Forelimb muscle (tissue), 1 donor: ENCODE data around the gene ZNF709. TPM values are rescaled to one million over a fixed set of nuclear protein-coding genes. Genes with fewer than 3 reads are reported as not detected.
"Not testable (repeated sequence)": the region's sequence is repeated elsewhere in the genome, so short reads cannot be mapped to it uniquely, and the experiment has no call there.

Experiments
- DNase-seq: peaks from one replicate; pipeline ENCODE4 v3.0.0-alpha.2; 2013; ENCODE audit warnings: low read depth
- polyA plus RNA-seq: library from polyadenylated mRNA; unstranded; fragments of 120-200 nt; gene quantifications from one replicate; pipeline ENCODE4 v1.2.1, GENCODE V29; 2013; ENCODE audit not compliant: insufficient read length

Gene ZNF709
- polyA plus RNA-seq: 2.7 TPM

DNA sequence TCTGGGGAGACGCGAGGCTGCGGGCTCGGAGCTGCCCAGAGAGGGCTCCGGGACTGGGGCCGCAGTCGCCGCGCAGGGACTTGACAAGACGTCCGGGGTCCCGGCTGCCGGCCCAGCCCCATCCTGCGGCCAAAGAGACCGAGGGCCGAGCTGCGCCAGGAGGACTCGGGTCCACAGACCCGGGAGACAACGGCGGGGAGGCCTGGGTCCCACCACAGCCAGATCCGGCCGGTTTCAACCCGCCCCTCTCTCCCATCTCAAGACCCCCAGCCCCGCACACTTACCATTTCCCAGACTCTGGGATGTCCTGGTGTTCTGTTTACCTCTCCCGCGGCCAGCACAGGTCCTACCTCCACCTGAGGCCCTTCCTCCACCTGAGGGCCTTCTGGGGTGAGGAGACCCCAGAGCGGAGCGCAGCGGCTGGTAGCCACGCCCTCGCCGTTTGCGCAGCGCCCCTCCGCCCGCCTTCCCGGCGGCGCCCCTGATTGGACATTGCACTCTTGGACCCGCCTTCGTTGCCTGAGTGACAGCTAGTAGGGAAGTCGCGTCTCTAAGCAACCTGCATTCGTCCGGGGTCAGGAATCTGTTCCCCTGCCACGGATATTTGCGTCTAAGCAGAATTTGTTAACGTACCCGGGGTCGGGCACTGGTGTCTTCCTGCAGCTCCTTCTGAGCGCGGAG lies at the start of gene ZNF709:
Gene ZNF709, minus strand, starts transcription at position 446 of the 681 bp plus-strand sequence. Its CDS starts 159 bp downstream, at position 287.
- peak; percentile 84 for DNase-seq

DNA sequence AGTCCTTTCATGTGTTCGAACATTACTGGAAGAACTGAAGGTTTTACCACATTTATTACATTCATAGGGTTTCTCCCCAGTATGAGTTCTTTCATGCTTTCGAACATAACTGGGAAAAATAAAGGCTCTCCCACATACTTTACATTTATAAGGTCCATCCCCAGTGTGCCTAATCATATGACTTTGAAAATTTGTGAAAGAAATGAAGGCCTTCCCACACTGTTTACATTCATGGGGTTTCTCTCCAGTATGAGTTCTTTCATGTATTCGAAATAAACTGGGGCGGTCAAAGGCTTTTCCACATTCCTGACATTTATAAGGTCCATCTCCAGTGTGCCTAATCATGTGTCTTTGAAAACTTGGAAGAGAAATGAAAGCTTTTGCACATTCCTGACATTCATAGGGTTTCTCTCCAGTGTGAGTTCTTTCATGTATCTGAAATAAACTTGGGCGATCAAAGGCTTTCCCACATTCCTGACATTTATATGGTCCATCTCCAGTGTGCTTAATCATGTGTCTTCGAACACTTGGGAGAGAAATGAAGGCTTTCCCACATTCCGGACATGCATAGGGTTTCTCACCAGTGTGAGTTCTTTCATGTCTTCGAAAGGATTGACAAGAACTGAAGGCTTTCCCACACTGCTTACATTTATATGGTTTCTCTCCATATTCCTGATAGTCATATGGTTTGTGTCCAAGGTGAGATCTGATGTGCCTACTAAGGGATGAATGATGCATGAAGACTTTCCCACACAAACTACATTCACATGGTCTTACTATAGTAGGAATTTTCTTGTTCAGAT lies 42.6 kb upstream of the ZNF709 start:
- no peak for DNase-seq

DNA sequence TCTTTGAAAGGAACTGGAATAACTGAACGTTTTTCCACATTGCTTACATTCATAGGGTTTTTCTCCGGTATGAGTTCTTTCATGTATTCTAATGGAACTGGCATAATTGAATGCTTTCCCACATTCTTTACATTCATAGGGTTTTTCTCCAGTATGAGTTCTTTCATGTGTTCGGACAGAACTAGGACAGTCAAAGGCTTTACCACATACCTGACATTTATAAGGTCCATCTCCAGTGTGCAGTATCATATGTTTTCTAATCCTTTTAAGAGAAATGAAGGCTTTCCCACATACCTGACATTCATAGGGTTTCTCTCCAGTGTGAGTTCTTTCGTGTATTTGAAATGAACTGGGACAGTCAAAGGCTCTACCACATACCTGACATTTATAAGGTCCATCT lies 41.9 kb upstream of the ZNF709 start:
- no peak for DNase-seq

DNA sequence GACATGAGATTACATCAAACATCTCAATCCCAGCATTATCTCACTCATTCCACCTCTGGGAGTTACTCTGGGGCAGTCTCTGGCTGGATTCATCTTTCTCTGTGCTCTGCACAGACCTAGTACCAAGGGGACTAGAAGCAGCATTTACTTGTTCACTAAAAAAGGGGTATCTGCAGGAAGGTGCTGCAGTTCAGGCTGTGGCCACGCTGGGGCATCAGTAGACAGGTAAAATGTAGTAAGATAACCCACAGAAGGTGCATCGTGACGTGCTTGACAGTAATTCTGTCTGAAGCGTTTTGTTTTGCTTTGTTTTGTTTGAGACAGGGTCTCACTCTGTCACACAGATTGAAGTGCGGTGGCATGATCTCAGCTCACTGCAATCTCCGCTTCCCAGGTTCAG lies 37.4 kb upstream of the ZNF709 start:
- no peak for DNase-seq

DNA sequence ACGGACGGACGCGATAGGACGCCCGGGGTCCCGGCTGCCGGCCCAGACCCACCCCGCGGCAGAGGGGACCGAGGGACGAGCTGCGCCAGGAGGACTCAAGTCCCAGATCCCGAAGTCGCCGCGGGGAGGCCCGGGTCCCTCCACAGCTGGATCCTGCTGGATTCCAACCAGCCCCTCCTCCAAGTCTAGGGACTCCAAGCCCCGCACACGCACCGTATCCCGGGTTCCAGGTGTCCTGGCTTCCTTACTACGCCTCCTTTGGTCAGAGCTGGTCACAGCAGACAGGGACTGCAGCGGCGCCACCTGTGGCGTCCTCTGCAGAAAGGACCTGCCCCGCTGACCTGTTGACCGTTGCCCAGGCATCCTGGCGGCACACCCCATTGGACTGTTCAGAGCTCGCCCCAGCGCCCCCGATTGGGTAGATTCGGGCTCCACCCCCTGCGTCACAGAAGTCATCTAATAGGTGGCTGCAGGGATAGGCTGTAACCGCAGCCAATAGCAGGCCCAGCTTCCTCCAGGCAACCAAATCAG lies 29.0 kb upstream of the ZNF709 start:
- no peak for DNase-seq

DNA sequence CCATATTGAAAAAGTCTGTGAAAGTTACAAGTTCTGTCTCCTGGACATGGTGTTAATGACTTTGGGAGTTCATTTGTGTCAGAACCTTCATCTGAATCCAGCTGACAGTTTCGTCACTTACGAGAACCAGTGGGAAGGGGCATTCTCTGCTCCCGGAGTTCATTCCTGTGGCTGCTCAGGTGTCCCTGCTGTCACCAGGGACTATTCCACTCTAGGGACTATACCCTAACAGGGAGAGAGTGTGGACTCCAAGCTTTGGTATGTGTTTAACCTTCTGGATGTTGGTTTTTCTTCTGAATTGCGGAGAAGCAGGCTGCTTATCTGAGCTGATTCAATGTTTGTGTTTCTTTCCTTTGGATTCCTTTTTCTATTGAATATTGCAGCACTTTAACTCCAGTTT lies 12.4 kb upstream of the ZNF709 start:
- no peak for DNase-seq

DNA sequence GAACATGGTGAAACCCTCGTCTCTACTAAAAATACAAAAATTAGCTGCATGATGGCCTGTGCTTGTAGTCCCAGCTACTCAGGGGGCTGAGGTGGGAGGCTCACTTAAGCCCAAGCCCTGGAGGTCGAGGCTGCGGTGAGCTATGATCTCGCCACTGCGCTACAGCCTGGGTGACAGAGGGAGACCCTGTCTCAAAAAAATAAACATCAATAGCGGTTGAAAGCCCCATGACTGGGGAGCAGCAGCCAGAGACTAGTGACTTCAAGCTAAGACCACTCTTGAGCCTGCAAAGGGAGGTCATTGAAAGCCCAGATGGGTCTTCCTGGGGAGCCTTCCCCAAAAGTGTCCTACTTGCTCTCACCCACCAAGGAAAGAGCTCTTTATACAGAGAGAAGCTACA lies 11.9 kb upstream of the ZNF709 start:
- no peak for DNase-seq

DNA sequence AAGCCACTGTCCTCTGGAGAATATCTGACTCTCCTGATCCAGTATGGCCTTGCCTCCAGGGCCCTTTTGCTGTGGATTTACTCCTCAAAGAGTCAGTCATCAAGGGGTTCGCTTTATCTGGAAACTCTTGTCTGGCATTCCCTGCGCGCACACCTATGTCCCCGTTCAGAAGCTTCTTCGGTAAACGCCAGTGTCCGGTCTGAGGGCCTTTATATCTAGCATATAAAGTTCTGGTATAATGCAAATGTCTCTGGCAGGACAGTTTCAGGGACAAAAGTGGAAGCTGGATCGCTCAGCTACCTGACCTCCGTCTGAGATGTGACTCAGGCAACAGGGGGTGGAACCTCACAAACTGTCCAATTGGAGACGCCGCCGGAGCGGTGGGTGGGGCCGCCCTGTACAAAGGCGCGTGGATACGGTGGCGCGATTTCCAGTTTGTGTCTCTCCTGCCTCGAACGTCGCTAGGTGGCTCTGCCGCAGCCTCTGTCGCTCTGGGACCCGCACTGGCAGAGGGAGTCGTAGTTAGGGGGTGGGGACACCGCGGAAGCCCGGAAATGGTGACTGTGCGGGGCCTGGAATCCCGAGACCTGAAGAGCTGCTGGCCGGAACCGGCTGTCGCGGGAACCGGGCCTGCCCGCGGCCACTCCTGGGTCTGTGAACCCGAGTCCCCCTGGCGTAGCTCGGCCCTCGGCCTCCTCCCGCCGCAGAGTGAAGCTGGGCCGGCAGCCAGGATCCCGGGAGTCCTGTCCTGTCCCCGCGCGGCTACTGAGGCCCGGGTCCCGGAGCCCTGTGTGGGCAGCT lies 10.6 kb upstream of the ZNF709 start:
- DNase-seq: peak; percentile 78

DNA sequence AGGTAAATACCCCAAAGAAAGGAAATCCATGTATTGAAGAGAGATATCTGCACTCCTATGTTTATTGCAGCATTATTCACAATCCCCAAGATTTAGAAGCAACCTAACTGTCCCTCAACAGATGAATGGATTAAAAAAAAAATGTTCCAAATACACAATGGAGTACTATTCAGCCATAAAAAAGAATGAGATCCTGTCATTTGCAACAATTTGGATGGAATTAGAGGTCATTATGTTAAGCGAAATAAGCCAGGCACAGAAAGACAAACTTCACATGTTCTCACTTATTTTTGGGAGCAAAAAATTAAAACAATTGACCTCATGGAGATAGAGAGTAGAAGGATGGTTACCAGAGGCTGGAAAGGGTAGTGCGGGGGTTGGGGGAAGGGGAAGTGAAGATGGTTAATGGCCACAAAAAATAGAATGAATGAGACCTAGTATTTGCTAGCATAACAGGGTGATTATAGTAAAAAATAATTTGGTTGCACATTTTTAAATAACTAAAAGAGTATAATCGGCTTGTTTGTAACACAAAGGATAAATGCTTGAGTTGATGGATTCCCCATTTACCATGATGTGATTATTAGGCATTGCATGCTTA lies 9.7 kb upstream of the ZNF709 start:
- no peak for DNase-seq

DNA sequence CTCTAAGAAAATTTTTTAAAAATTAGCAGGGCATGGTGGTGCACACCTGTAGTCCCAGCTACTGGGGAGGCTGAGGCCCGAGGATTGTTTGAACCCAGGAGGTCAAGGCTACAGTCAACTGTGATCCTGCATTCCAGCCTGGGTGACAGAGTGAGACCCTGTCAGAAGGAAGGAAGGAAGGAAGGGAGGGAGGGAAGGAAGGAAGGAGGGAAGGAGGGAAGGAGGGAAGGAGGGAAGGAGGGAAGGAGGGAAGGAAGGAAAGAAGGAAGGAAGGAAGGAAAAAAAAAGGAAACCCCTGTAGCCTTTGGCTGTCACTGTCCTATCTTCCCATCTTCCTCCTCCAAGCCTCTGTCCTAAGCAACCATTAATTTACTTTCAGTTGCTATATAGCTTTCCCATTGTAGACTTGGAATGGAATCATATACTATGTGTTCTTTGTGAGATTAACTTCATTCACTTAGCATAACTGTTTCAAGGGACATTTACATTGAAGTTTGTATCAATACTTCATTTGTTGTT lies 1.7 kb upstream of the ZNF709 start:
- DNase-seq: not testable (repeated sequence)

DNA sequence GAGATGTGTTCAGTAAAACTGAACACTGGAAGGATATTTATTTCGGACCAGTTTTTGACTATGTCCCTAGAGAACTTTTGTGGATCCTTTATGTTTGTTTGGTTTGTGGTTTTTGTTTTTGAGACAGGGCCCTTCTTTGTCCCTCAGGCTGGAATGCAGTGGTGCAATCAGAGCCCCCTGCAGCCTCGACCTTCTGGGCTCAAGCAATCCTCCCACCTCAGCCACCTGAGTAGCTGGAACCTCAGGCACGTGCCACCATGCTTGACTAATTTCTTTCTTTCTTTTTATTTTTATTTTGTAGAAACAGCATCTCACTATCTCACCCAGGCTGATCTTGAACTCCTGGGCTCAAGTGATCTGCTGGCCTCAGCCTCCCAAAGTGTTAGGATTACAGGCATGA lies 955 bp upstream of the ZNF709 start:
- no peak for DNase-seq

DNA sequence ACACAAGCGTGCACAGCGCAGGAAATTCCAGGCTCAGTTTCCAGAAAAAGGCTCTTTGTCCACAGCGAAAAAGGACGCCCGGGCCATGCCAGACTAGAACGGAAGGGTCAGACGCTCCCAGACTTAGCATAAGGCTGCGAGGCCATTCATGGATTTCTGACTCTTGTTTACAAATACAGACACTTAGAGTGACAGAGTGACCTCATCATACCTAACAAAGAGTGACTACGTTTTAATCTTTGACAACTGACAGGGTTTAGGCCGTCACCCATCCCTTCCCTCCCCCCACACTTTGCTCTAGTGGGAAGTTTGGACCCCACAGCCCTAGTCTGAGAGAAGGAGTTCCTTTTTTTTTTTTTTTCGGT lies 418 bp upstream of the ZNF709 start:
- DNase-seq: no peak

DNA sequence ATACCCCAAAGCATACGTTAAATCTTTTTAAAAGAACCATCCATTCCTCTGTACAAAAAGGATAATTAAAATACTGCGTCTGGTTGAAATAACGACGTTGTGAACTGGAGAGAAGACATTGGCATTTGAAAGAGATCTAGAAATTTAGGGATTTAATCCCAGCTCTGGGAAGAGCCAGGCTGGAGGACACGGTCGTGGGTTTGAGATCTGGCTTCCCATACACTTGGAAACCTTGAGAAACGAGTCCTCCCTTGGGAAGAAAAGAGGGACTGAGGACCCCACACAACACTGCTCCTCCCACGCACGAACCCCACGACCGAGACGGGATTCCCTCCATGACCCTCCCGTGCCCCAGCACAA lies 625 bp downstream of the ZNF709 start:
- no peak for DNase-seq

DNA sequence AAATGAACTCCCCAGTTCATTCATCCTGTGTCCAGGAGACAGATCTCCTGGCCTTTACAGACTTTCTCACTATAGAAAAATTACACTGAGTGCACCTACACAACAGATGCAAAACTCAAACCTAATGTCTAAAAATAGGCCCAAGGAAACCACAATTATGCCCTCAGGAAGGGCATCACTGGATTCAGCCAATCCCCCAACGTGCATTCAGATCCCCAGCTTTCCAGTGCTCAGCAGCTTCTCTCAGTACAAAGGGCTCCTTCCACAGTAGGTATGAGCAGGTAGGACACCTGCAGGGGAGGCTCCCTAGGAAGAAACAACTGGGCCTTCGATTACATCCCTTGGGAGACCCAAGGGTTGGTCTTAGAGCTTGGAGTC lies 2.1 kb downstream of the ZNF709 start:
- no peak for DNase-seq

DNA sequence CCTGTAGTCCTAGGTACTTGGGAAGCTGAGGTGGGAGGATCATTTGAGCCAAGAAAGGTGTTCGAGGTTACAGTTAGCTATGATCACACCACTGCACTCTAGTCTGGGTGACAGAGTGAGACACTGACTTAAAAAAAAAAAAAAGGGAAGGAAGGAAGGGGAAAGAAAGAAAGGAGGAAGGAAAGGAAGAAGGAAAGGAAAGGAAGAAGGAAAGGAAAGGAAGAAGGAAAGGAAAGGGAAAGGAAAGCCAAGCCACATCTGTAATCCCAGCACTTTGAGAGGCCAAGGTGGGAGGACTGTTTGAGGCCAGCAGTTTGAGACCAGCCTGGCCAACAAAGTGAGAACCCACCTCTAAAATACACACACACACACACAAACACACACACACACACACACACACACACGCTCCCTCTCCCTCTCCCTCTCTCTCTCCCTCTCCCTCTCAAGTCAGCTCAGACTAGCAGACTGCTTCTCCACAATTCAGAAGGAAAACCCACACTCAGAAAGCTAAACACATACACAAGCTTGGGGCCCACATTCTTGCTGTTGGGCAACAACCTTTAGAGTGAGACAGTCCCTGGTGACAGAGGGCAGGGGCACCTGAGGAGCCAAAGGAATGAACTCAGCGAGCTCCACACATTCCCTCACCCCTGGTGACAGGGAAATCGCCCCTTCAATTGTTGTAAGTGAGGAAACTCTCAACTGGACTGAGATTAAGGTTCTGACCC lies 2.7 kb downstream of the ZNF709 start:
- no peak for DNase-seq

DNA sequence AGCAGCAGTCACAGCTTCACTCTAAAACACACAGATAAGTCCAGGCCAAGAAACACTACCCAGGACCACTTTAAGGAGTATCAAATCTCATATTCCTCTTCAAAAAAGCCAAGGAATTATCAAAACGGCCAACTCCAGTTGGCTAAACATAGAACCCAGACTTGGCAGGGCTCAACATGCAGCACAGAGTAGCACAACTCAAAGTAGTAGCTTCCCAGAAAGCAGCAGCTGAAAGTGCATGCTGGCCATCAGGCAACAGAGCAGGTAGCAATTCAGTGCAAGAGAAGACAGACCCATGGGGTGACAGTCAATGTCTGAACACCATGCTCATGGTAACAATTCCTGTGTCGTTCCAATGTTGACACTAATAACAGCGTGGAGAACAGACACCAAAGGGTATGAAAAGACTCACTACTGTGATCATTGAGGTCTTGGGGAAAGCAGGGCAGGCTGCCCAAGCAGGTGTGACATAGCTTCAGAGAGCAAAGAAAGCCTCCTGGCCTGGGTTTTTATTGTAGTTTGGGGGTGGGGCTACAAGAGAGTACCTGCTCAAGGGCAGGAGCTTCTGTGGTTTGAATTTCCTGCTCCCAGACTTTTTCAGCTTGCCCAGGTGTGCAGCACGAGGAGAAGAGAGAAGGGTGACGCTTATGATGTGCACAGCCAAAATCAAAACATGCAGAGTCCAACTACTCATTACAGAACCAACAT lies 6.2 kb downstream of the ZNF709 start:
- DNase-seq: no peak

DNA sequence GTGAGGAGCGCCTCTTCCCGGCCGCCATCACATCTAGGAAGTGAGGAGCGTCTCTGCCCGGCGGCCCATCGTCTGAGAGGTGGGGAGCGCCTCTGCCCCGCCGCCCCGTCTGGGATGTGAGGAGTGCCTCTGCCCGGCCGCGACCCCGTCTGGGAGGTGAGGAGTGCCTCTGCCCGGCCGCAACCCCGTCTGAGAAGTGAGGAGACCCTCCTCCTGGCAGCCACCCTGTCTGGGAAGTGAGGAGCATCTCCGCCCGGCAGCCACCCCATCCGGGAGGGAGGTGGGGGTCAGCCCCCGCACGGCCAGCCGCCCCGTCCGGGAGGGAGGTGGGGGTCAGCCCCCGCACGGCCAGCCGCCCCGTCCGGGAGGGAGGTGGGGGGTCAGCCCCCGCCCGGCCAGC lies 17.0 kb downstream of the ZNF709 start:
- DNase-seq: not testable (repeated sequence)

DNA sequence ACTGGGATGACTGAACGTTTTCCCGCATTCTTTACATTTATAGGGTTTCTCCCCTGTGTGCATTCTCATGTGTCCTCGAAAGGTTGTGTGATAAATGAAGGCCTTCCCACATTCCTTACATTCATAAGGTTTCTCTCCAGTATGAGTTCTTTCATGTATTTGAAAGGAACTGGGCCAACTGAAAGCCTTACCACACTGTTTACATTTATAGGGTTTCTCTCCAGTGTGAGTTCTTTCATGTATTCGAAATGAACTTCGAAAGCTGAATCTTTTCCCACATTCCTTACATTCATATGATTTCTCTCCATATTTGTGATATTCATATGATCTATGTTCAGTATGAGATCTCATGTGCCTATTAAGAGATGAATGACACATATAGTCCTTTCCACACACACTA lies 19.4 kb downstream of the ZNF709 start:
- no peak for DNase-seq

DNA sequence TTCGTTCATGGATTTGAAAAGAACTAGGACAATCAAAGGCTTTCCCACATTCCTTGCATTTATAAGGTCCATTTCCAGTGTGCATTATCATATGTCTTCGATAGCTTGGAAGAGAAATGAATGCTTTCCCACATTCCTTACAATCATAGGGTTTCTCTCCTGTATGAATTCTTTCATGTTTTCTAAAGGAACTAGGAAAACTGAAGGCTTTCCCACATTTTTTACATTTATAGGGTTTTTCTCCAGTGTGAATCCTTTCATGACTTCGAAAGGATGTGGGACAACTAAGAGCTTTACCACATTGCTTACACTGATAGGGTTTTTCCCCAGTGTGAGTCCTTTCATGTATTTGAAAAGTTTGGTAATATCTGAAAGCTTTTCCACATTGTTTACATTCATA lies 19.8 kb downstream of the ZNF709 start:
- DNase-seq: no peak

DNA sequence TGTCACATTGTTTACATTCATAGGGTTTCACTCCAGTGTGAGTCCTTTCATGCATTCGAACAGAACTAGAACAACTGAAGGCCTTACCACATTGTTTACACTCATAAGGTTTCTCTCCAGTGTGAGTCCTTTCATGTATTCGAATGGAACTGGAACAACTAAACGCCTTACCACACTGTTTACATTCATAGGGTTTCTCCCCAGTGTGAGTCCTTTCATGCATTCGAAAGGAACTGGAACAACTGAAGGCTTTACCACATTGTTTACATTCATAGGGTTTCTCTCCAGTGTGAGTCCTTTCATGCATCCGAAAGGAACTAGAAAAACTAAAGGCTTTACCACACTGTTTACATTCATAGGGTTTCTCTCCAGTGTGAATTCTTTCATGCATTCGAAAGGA lies 20.5 kb downstream of the ZNF709 start:
- not testable (repeated sequence) for DNase-seq
